GM23338 (cell line): ENCODE data around the gene ZNF444. TPM values are rescaled to one million over a fixed set of nuclear protein-coding genes. Genes with fewer than 3 reads are reported as not detected.

Source experiments
- ATAC-seq: fragments of 200-7000 bp; cut with Tn5 transposase; 3 replicates; pipeline ENCODE4 v1.9.1; 2020
- DNase-seq: peaks from one replicate; pipeline ENCODE4 v3.0.0-alpha.2; 2015; ENCODE audit warnings: low spot score
- H2AFZ ChIP-seq: fragments of 200-600 bp; sonication (generic); 2 replicates; pipeline ENCODE4 v1.8.0; 2016; ENCODE audit warnings: antibody characterized with exemption, mild to moderate bottlenecking, moderate library complexity
- H3F3A ChIP-seq: fragments of 200-600 bp; sonication (generic); replicated peaks from 2 replicates; pipeline ENCODE4 v1.8.0; 2017; ENCODE audit warnings: antibody characterized with exemption, mixed run types, low read depth
- H3K27ac ChIP-seq: fragments of 200-600 bp; sonication (generic); 2 replicates; pipeline ENCODE4 v1.6.1; 2016; ENCODE audit warnings: low read depth
- H3K27me3 ChIP-seq: fragments of 200-600 bp; sonication (generic); 2 replicates; pipeline ENCODE4 v1.8.0; 2016; ENCODE audit warnings: mild to moderate bottlenecking, mixed run types, moderate library complexity; ENCODE audit not compliant: insufficient read depth
- H3K36me3 ChIP-seq: fragments of 200-600 bp; sonication (generic); 2 replicates; pipeline ENCODE4 v1.8.0; 2016; ENCODE audit warnings: mild to moderate bottlenecking; ENCODE audit not compliant: insufficient read depth
- H3K4me1 ChIP-seq: fragments of 200-600 bp; sonication (generic); 2 replicates; pipeline ENCODE4 v1.8.0; 2016; ENCODE audit warnings: mild to moderate bottlenecking, moderate library complexity; ENCODE audit not compliant: insufficient read depth
- H3K4me2 ChIP-seq: fragments of 200-600 bp; sonication (generic); 2 replicates; pipeline ENCODE4 v1.7.1; 2017; ENCODE audit warnings: mixed run types
- H3K4me3 ChIP-seq: fragments of 200-600 bp; sonication (generic); 2 replicates; pipeline ENCODE4 v1.6.1; 2016; ENCODE audit warnings: mixed run types
- H3K79me2 ChIP-seq: fragments of 200-600 bp; sonication (generic); replicated peaks from 2 replicates; pipeline ENCODE4 v1.8.0; 2017; ENCODE audit warnings: mild to moderate bottlenecking; ENCODE audit not compliant: insufficient read depth
- H3K9me2 ChIP-seq: fragments of 200-600 bp; sonication (generic); 2 replicates; pipeline ENCODE4 v1.8.0; 2017; ENCODE audit not compliant: insufficient read depth
- H4K20me1 ChIP-seq: fragments of 200-600 bp; sonication (generic); replicated peaks from 2 replicates; pipeline ENCODE4 v1.8.0; 2017; ENCODE audit warnings: mild to moderate bottlenecking; ENCODE audit not compliant: insufficient read depth
- H3K27ac Mint-ChIP-seq: 2 replicates; pipeline ENCODE4 v1.8.0; 2020; ENCODE audit warnings: inconsistent platforms, mild to moderate bottlenecking, moderate library complexity, mixed read lengths
- H3K27me3 Mint-ChIP-seq: 3 replicates; pipeline ENCODE4 v1.8.0; 2022; ENCODE audit warnings: low read depth, mild to moderate bottlenecking, moderate library complexity, mixed read lengths, inconsistent platforms; ENCODE audit not compliant: insufficient read depth, poor library complexity
- H3K36me3 Mint-ChIP-seq: 3 replicates; pipeline ENCODE4 v1.8.0; 2021; ENCODE audit warnings: low read depth, mild to moderate bottlenecking, inconsistent platforms, moderate library complexity, mixed read lengths
- H3K4me1 Mint-ChIP-seq: 3 replicates; pipeline ENCODE4 v1.8.0; 2020; ENCODE audit warnings: mild to moderate bottlenecking, inconsistent platforms, mixed read lengths
- H3K4me3 Mint-ChIP-seq: 3 replicates; pipeline ENCODE4 v1.8.0; 2021; ENCODE audit warnings: moderate library complexity, mild to moderate bottlenecking, inconsistent platforms, mixed read lengths
- H3K9me3 Mint-ChIP-seq: 3 replicates; pipeline ENCODE4 v1.8.0; 2020; ENCODE audit warnings: moderate library complexity, mild to moderate bottlenecking, inconsistent platforms, mixed read lengths
- CREB1 ChIP-seq: fragments of 250-450 bp; sonication (Bioruptor Pico); IDR thresholded peaks from 2 replicates; pipeline ENCODE4 v1.5.0; 2020; ENCODE audit warnings: low read depth, mild to moderate bottlenecking, moderate library complexity
- CTCF ChIP-seq, 2 experiments: fragments of 200-600 bp in 1 of 2; sonication (generic) in 1 of 2; conservative IDR thresholded peaks; 2 replicates each; pipeline versions ENCODE4 v1.5.1 to v1.6.1; 2016 to 2017; ENCODE audit warnings: antibody characterized with exemption in 2 of 2, low read depth in 2 of 2, mild to moderate bottlenecking in 2 of 2, moderate library complexity in 1 of 2
- ETS1 ChIP-seq: IDR thresholded peaks from 2 replicates; pipeline ENCODE4 v1.6.1; 2016; ENCODE audit warnings: antibody characterized with exemption
- EZH2 ChIP-seq: fragments of 200-600 bp; sonication (generic); IDR thresholded peaks from one replicate; pipeline ENCODE4 v1.8.0; 2017; ENCODE audit warnings: antibody characterized with exemption, mild to moderate bottlenecking, low read depth; ENCODE audit not compliant: unreplicated experiment
- JUNB ChIP-seq: IDR thresholded peaks from one replicate; pipeline ENCODE4 v1.6.1; 2016; ENCODE audit warnings: antibody characterized with exemption; ENCODE audit not compliant: unreplicated experiment
- ZNF114 ChIP-seq: fragments of 250-450 bp; sonication (Bioruptor Pico); IDR thresholded peaks from 2 replicates; pipeline ENCODE4 v1.5.0; 2020; ENCODE audit warnings: mild to moderate bottlenecking, moderate library complexity
- ZNF462 ChIP-seq: fragments of 250-450 bp; sonication (Bioruptor Pico); IDR thresholded peaks from 2 replicates; pipeline ENCODE4 v1.5.0; 2020; ENCODE audit warnings: mild to moderate bottlenecking, moderate library complexity
- polyA plus RNA-seq: library from polyadenylated mRNA; unstranded; fragments of >200 nt; fragmentation: Nextera tagmentation; extraction: Ambion mirVana; gene quantifications from 2 replicates; pipeline ENCODE4 v1.2.1, GENCODE V29; 2016
- total RNA-seq: library from RNA; depleted of rRNA; stranded (reverse); fragments of >200 nt; shearing (Covaris generic); gene quantifications from 2 replicates; pipeline ENCODE4 v1.2.3, GENCODE V29; 2014

The ZNF444 gene
- total and polyA plus RNA-seq, 2 experiments from 2014 or later, result 25.1 to 58.5 TPM

- no peak overlapping the region for H3K27ac ChIP-seq
- H3K4me1 ChIP-seq, result peaks cover 7% of the 10 kb centered on the region; the same call in 1 of the 2 replicates
- no peak overlapping the region for H3K4me2 ChIP-seq
- peaks cover 4% of the 10 kb centered on the region; the same call in 1 of the 2 replicates for H3F3A ChIP-seq
- no peaks in the 10 kb centered on the region; the same call in 2 of the 3 replicates for H3K36me3 Mint-ChIP-seq
- TF ChIP-seq CTCF (conservative IDR thresholded peaks at IDR 0.05; ENCODE audit: low read depth in 2 of 2) (no peak), ZNF462 (CRISPR knock-in tag) (no peak)
- H3K4me3 ChIP-seq, result no peak overlapping the region
- H3K27me3 ChIP-seq, result no peaks in the 10 kb centered on the region
- no peak overlapping the region for H3K4me3 Mint-ChIP-seq
- ATAC-seq, result no peak
- peaks cover 12% of the 10 kb centered on the region for H3K4me1 Mint-ChIP-seq
- H4K20me1 ChIP-seq, result no peaks in the 10 kb centered on the region
- no peak for DNase-seq
- H3K79me2 ChIP-seq, result no peaks in the 10 kb centered on the region
- H3K27ac Mint-ChIP-seq, result no peak overlapping the region
- H3K9me2 ChIP-seq, result no peaks in the 10 kb centered on the region
- no peaks in the 10 kb centered on the region for H3K9me3 Mint-ChIP-seq
- no peaks in the 10 kb centered on the region for H3K36me3 ChIP-seq
- H3K27me3 Mint-ChIP-seq, result peaks cover 14% of the 10 kb centered on the region
- 0 out of 2 replicates have a peak overlapping the region, but pooled peaks have one; percentile 18 for H2AFZ ChIP-seq
Observed at GRCh38 chr19:56130006-56130405, 11.1 kb upstream of the ZNF444 start.

GRCh38 chr19:56131651-56132050 lies 9.4 kb upstream of the ZNF444 start:
- Histone ChIP-seq H3K27me3 (no peaks in the 10 kb centered on the region), H3K4me2 (no peak overlapping the region), H3K4me1 (peaks cover 11% of the 10 kb centered on the region), H3K36me3 (no peaks in the 10 kb centered on the region), H3K27ac (no peak overlapping the region), H3K9me2 (no peaks in the 10 kb centered on the region), H3K4me3 (no peak overlapping the region), H3K79me2 (no peaks in the 10 kb centered on the region), H2AFZ (no peak overlapping the region), H3F3A (peaks cover 15% of the 10 kb centered on the region), H4K20me1 (no peaks in the 10 kb centered on the region)
- H3K27me3 Mint-ChIP-seq, result peaks cover 22% of the 10 kb centered on the region
- no peak overlapping the region for H3K27ac Mint-ChIP-seq
- H3K36me3 Mint-ChIP-seq, result no peaks in the 10 kb centered on the region; the same call in 2 of the 3 replicates
- no peaks in the 10 kb centered on the region; the same call in 2 of the 3 replicates for H3K9me3 Mint-ChIP-seq
- DNase-seq (no peak), ATAC-seq (no peak)
- TF ChIP-seq JUNB, result no peak
- no peak for TF ChIP-seq EZH2
- TF ChIP-seq CREB1 (CRISPR knock-in tag), result no peak
- TF ChIP-seq ZNF114, result no peak
- no peak for TF ChIP-seq ETS1
- no peak for TF ChIP-seq CTCF (conservative IDR thresholded peaks at IDR 0.05; ENCODE audit: low read depth in 2 of 2)
- H3K4me3 Mint-ChIP-seq, result no peak overlapping the region
- H3K4me1 Mint-ChIP-seq, result peaks cover 19% of the 10 kb centered on the region
